Limb (tissue), 2 donors: ENCODE data around the gene ARIH2.

Experiments
- DNase-seq, 2 donors: peaks; one replicate each; pipeline ENCODE4 v3.0.0-alpha.2; 2016; ENCODE audit errors: extremely low spot score in 2 of 2

ARIH2 gene

DNA sequence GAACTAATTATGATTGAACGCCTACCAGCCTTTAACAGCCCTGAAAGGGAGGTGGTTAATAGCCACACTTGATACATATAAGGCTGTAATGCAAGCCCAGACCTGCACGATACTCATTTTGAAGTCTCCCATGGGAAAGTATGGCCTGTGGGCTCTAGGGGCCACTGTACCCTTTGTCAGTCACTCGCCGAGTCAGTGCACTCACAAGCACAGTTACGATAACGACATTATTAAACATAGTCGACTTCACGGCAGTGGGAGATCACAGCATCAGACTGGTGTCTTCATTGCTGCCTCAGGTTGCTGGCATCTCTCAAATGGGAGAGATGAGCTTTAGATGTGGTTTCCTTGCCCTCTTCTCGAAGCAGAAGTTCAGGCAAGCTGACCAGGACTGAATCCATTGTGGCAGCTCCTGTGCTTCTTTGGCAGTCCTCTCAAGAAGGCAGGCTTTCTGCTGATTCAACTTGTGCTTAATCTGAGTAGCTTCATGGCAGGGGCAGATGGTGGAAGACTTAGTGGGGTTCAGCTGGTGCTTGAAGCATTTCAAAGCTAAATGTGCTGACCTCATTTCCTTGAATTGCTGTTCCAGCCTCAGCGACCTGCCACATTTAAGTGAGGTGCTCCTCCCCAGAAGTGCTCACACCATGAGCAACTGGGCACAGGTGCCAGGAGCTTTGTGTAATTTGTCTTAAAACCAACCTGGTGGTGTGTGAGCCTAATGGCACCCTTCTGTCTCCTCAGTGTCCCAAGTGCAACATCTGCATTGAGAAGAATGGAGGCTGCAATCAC lies 55.6 kb downstream of the ARIH2 start:
- DNase-seq = no peak

- no peak for DNase-seq
These were observed 60.8 kb downstream of the ARIH2 start for GRCh38 chr3:48979451-48979850.

- no peak for DNase-seq
These were observed 61.7 kb downstream of the ARIH2 start for GRCh38 chr3:48980295-48980694.

GRCh38 chr3:48982016-48982415 lies 63.4 kb downstream of the ARIH2 start:
- DNase-seq = no peak

DNA sequence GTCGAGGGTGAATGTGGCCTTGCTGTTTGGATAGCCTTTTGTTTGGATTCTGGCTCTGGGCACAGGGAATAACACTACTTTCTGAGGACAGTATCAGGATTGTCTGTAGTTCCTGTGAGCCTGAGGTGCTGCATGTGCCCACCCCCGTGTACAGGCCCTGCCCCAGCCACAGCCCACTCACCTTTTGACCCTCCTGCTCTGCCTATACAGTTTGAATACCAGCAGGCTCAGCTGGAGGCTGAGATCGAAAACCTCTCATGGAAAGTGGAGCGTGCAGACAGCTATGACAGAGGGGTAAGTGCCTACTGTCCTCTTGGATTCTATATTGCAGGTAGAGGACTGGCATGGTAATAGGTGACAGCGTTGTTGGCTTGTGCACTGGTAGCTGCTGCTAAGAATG lies 64.0 kb downstream of the ARIH2 start:
- no peak for DNase-seq

GRCh38 chr3:48983096-48983495 lies 64.5 kb downstream of the ARIH2 start:
- no peak for DNase-seq

DNA sequence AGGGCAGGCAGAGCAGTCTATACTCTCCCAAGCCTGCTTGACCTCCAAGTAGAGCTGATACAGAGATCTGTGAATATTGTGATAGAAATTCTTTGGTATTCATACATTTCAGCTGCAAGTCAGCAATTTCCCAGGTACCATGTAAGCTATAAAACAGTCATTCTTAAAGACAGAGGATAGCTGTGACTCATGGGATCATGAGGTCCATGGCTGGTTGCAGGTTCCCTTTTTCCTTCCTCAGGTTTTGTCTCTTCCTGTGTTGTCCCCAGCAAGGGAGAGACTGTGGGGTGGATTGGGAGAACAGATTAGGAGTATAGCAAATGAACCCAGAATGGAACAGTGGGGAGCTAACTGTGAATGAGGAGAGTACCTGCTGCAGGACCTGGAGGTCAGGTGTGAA lies 66.0 kb downstream of the ARIH2 start:
- DNase-seq = no peak

GRCh38 chr3:48985831-48986376 lies 67.3 kb downstream of the ARIH2 start:
- DNase-seq = no peak

- DNase-seq = no peak
These were observed 70.6 kb downstream of the ARIH2 start for GRCh38 chr3:48989126-48989795.

DNA sequence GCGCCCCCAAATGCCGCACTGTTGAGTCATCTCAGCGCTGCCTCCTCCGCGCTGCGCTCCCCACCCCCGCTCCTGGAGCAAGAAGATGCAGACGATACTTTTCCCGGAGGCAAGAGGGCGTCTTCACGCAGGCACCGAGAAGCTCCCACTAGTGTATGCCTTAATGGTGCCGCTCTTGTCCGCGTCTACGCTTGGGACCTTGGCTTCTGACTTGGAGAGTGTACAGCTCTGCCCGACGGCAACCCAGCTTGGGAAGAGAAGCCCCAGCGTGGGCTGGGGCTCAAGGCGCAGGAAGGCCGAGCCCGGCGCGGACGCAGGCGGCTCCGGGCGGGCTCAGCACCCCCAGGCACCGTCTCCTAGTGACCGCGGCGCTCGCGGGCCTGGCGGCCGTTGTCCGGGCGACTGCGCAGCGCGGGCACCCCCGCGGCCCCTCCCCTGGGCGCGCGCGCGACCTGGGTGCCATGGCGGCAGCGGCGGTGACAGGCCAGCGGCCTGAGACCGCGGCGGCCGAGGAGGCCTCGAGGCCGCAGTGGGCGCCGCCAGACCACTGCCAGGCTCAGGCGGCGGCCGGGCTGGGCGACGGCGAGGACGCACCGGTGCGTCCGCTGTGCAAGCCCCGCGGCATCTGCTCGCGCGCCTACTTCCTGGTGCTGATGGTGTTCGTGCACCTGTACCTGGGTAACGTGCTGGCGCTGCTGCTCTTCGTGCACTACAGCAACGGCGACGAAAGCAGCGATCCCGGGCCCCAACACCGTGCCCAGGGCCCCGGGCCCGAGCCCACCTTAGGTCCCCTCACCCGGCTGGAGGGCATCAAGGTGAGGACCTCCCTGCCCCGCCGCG lies 71.4 kb downstream of the ARIH2 start, which contains the start of gene P4HTM:
TSS of gene P4HTM (plus strand) at position 446 of the 840 bp plus-strand sequence. CDS start at position 462, 16 bp downstream.
- DNase-seq = peak; percentile 86 to 88

DNA sequence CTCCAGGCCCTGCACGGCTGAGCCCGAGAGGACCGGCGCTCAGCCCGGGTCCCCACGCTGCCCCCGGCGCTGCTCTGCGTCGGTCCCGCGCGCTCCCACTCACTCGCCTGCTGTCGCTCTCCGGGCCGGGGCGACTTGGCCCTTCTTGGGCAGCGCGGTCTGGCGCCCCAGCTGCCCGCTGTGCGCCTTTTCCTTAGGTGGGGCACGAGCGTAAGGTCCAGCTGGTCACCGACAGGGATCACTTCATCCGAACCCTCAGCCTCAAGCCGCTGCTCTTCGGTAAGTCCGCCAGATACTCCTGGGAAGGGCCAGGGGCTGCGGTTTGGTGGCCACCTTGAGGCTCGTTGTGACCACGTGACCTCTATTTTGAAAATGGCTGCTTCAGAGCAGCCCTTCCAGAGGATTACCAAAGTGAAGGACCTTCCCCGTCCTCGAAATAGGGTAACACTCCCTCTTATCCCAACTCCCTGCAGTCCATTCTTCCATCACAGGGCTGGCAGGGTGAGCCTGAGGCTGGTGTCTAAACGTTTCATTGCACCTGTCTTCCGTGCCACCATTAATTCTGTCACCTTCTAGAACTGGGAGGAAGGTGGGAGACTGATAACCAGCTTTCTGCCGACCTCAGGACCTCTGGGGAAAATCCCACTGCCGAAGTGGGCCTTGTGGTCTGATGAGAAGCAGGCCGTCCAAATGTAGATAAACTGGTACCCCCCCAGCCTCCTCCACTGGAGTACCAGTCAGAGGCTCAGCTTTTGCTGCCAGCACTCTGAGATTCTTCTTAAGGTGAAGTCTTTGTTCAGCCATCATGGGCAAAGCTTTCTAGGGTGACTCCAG lies 72.2 kb downstream of the ARIH2 start:
- peak in 1 of 2 donors; percentile 47 for DNase-seq

DNA sequence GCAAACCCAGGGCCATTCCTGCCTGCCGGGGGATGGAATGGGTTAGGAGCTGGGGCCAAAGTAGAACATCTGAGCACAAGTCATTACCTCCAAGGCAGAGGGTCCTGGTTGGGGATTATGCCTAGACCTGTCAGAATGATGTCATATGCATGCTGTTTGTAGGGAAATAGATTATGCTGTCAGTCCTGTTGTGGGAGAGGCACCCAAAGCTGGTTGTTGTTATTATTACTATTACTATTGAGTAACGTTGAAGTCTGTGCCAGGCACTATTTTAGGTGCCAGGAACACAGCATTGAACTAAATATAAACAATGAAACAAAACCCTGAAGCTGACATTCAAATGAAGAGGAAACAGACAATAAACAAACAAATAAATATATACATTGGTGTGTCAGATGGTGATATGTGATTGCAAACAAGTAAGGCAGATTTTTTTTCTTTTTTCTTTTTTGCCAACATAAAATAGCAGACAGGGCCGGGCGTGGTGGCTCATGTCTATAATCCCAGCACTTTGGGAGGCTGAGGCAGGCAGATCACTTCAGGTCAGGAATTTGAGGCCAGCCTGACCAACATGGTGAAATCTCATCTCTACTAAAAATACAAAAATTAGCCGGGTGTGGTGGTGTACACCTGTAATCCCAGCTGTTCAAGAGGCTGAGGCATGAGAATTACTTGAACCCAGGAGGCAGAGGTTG lies 73.4 kb downstream of the ARIH2 start:
- no peak for DNase-seq

- no peak for DNase-seq
These were observed 75.2 kb downstream of the ARIH2 start for GRCh38 chr3:48993834-48994233.

GRCh38 chr3:48996640-48997039 lies 78.0 kb downstream of the ARIH2 start:
- DNase-seq = no peak

DNA sequence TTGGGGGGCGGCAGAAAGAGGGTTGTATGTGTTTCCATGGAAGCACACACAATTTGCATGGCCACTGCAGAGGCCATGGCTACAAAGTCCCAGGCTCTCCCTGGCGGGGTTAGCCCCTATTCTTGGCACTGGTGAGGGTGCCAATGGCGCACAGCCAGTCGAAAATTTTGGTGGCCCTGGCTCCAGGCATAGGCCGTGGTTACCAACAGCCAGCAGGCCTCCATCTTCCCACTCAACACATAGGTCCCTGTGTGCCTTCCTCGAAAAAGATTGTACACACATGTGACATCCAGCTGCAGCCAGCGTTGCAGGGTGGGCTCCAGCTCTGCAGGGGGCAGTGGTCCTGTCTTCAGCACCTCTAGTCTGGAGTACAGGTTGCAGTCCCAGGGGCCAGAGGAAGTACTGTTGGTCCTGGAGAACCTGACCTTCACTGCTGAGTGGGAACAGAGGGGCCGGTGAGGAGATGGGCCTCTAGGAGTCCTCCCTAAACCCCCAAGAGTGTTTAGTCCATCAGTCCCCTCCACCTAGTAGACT lies 78.5 kb downstream of the ARIH2 start:
- DNase-seq = no peak

- DNase-seq = peak in 1 of 2 donors; percentile 63
These were observed 79.3 kb downstream of the ARIH2 start for GRCh38 chr3:48997714-48998637.

DNA sequence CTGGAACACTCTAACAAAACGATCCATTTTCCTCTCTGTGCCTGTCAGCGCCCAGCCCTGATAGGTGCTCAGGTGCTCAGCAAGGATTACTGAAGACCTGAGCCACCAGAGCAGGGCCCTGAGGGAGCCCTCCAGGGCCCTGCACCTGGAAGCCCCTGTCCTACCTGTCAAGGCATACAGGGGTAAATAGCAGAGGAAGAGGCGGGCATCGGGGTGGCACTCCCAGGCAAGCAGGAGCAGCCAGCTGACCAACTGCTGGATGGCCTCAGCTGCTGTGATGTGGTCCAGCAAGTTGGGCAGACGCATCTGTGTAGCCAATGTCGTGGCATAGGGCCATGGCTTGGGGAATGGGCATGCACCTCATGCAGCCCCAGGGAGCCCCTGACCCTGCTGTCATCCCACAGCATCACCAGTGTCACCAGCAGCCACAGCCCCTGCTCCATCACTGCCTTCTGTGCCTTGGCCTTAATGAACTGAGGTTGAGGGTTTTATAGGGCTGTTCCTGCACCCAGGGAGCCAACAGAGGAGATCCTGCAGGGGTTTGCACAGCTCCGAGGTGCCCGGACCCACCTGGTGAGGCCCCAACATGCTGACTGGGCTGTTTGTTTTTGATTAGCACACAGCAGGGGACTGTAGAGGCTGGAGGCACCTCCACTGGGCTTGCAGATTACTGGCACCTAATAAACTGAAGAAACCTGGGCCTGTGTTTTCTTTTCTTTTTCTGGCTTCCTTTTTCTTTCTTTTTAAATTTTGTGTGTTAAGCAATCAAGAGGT lies 80.6 kb downstream of the ARIH2 start:
- no peak for DNase-seq

GRCh38 chr3:49001155-49001554 lies 82.5 kb downstream of the ARIH2 start:
- no peak for DNase-seq
